Tibial nerve (tissue), 4 donors: ENCODE data around the gene TRIM8. TPM values are rescaled to one million over a fixed set of nuclear protein-coding genes. Genes with fewer than 3 reads are reported as not detected.

Experiments
- DNase-seq, 2 donors: peaks; one replicate each; pipeline ENCODE4 v3.0.0-alpha.2; 2019; ENCODE audit warnings: low spot score in 2 of 2
- H3K27ac ChIP-seq, 4 donors: fragments of 200-600 bp; sonication (generic) in 3 of 4; one replicate each; pipeline ENCODE4 v1.5.1; 2017 to 2019; ENCODE audit warnings: mild to moderate bottlenecking in 1 of 4
- H3K27me3 ChIP-seq, 2 donors: fragments of 200-600 bp; sonication (generic) in 1 of 2; one replicate each; pipeline versions ENCODE4 v1.5.1 to v1.6.0; 2017 to 2019
- H3K36me3 ChIP-seq, 3 donors: fragments of 200-600 bp; sonication (generic); one replicate each; pipeline ENCODE4 v1.5.1; 2018 to 2019
- H3K4me1 ChIP-seq, 4 donors: fragments of 200-600 bp; sonication (generic) in 3 of 4; one replicate each; pipeline ENCODE4 v1.5.1; 2017 to 2019
- H3K4me3 ChIP-seq, 4 donors: fragments of 200-600 bp; sonication (generic) in 3 of 4; one replicate each; pipeline ENCODE4 v1.5.1; 2017 to 2019; ENCODE audit warnings: mild to moderate bottlenecking in 1 of 4, moderate library complexity in 1 of 4
- H3K9me3 ChIP-seq, 4 donors: fragments of 200-600 bp; sonication (generic) in 3 of 4; one replicate each; pipeline ENCODE4 v1.5.1; 2017 to 2019
- EP300 ChIP-seq, 2 donors: sonication (generic); formaldehyde crosslinking; IDR thresholded peaks; one replicate each; pipeline ENCODE4 v1.6.1; 2017; ENCODE audit warnings: antibody characterized with exemption in 2 of 2, mild to moderate bottlenecking in 1 of 2
- POLR2A ChIP-seq, 2 donors: fragments of 450-650 bp; IDR thresholded peaks; one replicate each; pipeline ENCODE4 v1.6.1; 2017; ENCODE audit warnings: antibody characterized with exemption in 2 of 2, mild to moderate bottlenecking in 2 of 2, moderate library complexity in 2 of 2
- WGBS, 2 donors: methylation state at CpG; one replicate each; pipeline ENCODE4 v1.1.5; 2018; 5-methylcytosine and 5-hydroxymethylcytosine counted together
- total RNA-seq, 4 donors: library from RNA; depleted of rRNA; stranded (reverse); fragments of >200 nt; gene quantifications; one replicate each; pipeline ENCODE4 v1.1.0, GENCODE V29; 2016
- TF ChIP-seq, protein P1 (sequence below), 5 experiments: fragments of 200-600 bp in 3 of 5; fragments of 450-650 bp in 2 of 5; sonication (generic) in 3 of 5; IDR thresholded peaks; one replicate each; pipeline ENCODE4 v1.5.1; 2016 to 2019; ENCODE audit warnings: antibody characterized with exemption in 5 of 5, mild to moderate bottlenecking in 3 of 5, moderate library complexity in 2 of 5

TRIM8 gene
- total RNA-seq, 4 donors from 2014 or later: 156 to 206 (median 157) TPM

DNA sequence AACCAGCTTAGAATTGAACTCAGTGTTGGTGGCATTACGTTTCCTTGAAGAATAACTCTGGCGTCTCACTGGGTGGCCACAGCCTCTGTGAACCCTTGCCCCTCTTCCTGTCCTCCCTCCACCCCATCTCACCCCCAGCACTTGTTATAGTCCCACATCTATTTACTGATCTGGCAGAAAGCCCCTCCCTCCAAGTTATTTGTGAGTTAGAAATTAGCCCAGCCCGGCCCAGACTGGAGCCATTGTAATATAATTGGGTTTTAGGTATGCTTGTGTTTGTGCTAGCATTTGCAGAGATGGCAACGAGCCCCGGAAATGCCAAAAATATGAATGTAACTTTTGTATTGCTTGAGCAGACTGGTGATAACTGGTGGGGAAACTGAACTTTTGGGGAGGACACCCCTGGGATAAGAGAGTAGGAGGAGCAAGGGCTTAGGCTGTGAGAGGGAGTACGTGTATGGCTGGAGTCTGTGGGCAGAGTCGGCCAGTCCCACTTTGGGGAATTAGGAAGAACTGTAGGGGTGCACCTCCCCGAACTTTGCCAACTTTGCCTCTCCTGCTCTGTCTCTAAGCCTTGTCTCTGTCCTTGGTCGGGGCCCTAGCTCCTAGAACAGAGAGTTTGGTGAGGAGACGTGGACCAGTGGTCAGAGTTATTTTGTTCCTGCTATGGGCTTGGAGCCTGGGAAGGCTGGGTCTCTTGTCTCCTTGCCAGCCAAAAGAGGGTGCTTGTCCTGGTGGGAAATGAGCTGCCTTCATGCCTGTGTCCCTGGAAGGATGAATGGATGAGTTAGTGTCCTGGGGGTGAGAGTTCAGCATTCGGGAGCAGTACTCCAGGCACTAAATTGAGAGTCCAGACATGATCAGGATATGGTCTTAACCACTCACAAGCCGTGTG, 19.3 kb upstream of the TRIM8 start:
- no peak overlapping the region for H3K4me3 ChIP-seq
- peaks cover 0 to 6% (median 0%) of the 10 kb centered on the region in 3 donors for H3K36me3 ChIP-seq
- no peaks in the 10 kb centered on the region for H3K9me3 ChIP-seq
- no peak for TF ChIP-seq POLR2A (IDR thresholded peaks at IDR 0.05)
- no peak for TF ChIP-seq EP300 (IDR thresholded peaks at IDR 0.05)
- TF ChIP-seq, protein P1, sequence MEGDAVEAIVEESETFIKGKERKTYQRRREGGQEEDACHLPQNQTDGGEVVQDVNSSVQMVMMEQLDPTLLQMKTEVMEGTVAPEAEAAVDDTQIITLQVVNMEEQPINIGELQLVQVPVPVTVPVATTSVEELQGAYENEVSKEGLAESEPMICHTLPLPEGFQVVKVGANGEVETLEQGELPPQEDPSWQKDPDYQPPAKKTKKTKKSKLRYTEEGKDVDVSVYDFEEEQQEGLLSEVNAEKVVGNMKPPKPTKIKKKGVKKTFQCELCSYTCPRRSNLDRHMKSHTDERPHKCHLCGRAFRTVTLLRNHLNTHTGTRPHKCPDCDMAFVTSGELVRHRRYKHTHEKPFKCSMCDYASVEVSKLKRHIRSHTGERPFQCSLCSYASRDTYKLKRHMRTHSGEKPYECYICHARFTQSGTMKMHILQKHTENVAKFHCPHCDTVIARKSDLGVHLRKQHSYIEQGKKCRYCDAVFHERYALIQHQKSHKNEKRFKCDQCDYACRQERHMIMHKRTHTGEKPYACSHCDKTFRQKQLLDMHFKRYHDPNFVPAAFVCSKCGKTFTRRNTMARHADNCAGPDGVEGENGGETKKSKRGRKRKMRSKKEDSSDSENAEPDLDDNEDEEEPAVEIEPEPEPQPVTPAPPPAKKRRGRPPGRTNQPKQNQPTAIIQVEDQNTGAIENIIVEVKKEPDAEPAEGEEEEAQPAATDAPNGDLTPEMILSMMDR (IDR thresholded peaks at IDR 0.05): no peak
- peaks cover 3 to 93% (median 75%) of the 10 kb centered on the region in 4 donors for H3K4me1 ChIP-seq
- H3K27me3 ChIP-seq: no peaks in the 10 kb centered on the region
- peak overlapping the region; percentile 17 to 95 (median 84) for H3K27ac ChIP-seq
- 44 to 49% methylated on average over 12 of the region's 12 CpGs for WGBS, 2 donors
- no peak for DNase-seq

DNA sequence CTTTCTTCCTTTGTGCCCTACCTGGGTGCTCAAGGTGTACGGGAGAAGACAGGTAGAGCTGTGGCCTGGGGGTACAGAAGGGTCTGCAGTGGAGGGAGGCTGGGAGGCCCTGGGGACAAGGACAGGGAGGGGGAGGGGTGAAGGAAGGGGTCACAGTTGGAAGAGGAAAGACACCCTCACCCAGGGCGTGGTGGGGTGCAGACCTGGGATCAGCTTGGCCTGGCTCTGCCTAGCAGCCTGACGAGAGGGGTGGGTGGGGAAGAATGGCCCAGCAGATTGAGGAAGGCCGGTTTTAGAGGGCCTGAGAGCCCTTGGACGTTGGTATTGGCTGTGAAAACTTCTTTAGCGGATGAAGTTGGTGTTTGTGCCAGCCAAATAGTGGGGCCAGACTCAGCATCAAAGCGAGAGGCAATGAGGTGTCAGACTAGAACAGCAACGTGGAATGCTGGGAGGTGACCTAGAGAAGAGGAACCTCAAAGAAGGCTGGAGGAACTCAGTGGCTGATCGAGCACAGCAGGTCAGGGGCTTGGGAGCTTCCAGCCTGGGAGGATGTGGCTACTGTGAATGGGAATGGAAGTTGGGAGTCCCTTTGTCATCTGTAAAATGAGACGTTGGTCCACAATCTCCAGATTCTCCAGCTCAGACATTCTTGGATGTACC, 18.1 kb upstream of the TRIM8 start:
- TF ChIP-seq POLR2A (IDR thresholded peaks at IDR 0.05): no peak
- no peak for TF ChIP-seq EP300 (IDR thresholded peaks at IDR 0.05)
- TF ChIP-seq, protein P1 (IDR thresholded peaks at IDR 0.05): no peak
- Histone ChIP-seq H3K27ac (peak overlapping the region; percentile 2 to 95 (median 84)), H3K4me1 (peaks cover 3 to 93% (median 66%) of the 10 kb centered on the region in 4 donors), H3K36me3 (peaks cover 0 to 12% (median 0%) of the 10 kb centered on the region in 3 donors), H3K4me3 (no peak overlapping the region), H3K27me3 (no peaks in the 10 kb centered on the region), H3K9me3 (no peaks in the 10 kb centered on the region)
- WGBS, 2 donors: 60 to 63% methylated on average over 10 of the region's 10 CpGs
- DNase-seq: no peak

DNA sequence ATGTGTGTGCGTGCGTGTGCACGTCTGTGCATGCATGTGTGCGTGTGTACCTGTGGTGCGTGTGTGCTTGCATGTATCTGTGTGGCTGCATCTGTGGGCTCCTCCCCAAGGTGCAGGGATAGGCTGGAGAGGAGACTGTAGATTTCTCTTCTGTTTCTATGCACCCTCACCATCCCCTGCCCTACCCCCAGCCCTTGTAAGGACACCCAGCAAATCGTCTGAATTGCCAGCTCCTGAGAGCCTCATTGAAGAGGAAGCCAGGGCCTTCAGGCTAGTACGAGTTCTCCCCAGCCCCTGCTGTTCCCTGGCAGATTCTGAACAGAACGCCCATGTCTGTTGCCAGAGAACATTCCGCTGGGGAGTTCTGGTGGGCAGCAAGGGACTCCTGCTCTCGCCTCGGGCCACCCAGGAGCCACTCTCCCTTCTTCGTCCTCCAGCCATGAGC, 17.0 kb upstream of the TRIM8 start:
- peak overlapping the region in 1 of 4 donors; percentile 11 for H3K4me3 ChIP-seq
- TF ChIP-seq EP300 (IDR thresholded peaks at IDR 0.05) (no peak), POLR2A (IDR thresholded peaks at IDR 0.05) (no peak)
- TF ChIP-seq, protein P1 (IDR thresholded peaks at IDR 0.05): no peak
- peaks cover 3 to 92% (median 61%) of the 10 kb centered on the region in 4 donors for H3K4me1 ChIP-seq
- peaks cover 0 to 16% (median 0%) of the 10 kb centered on the region in 3 donors for H3K36me3 ChIP-seq
- peak overlapping the region; percentile 60 to 95 (median 84) for H3K27ac ChIP-seq
- H3K9me3 ChIP-seq: no peaks in the 10 kb centered on the region
- 41% methylated on average over 12 of the region's 12 CpGs for WGBS, 2 donors
- no peaks in the 10 kb centered on the region for H3K27me3 ChIP-seq
- no peak for DNase-seq

DNA sequence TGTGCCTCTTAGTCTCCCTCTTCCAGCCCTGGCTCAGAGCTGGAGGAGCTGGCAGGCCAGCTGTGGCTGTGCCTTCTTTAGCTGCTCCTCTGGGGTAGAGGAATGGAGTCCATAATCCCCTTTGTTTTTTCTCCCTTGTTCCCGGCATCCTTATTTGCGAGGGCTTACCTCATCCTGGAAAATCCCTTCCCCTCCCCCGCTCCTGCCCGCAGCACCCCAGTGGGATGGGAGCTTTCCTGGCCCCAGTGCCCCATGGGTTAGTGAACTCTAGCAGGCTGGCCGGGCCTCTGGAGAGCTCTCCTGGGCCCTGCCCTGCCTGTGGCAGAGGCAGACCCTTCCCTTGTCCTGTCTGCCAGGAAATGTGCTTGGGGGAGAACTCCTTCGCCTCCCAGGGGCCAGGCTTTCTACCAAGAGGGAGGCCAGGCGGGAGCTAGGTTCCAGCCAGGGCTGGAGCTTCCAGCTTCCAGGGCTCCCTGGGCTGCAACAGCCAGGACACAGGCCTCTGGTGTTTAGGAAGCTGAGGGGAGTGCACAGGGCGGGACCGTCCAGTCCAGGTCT, 16.5 kb upstream of the TRIM8 start:
- no peaks in the 10 kb centered on the region for H3K9me3 ChIP-seq
- H3K4me1 ChIP-seq: peaks cover 3 to 93% (median 63%) of the 10 kb centered on the region in 4 donors
- no peak for DNase-seq
- peak overlapping the region; percentile 60 to 95 (median 84) for H3K27ac ChIP-seq
- H3K36me3 ChIP-seq: peaks cover 0 to 16% (median 0%) of the 10 kb centered on the region in 3 donors
- TF ChIP-seq POLR2A (IDR thresholded peaks at IDR 0.05): no peak
- peak in 1 of 2 donors; percentile 57 for TF ChIP-seq EP300 (IDR thresholded peaks at IDR 0.05)
- H3K27me3 ChIP-seq: no peaks in the 10 kb centered on the region
- 33 to 41% methylated on average over 8 to 9 of the region's 9 CpGs for WGBS, 2 donors
- peak overlapping the region in 1 of 4 donors; percentile 11 for H3K4me3 ChIP-seq

DNA sequence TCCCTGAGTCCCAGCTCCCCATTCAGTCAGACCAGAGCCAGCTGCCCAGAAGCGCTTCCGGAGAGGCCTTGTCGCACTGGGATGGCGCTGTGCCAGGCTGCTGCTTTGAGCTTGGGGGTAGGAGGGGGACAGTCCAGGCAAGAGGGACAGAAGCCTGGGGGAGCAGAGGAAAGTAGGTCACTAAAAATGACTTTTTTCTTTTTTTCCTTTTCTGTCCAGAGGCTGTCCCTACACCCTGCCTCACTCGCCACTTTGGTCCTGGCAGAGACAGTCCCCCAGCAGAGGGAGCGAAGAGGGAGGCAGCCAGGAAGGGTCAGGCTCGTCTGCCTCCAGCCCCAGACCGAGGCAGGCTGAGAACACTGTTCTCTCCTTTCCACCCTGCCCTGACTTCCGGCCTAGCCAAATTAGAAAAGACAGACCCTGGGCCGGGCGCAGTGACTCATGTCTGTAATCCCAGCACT, 15.8 kb upstream of the TRIM8 start:
- Histone ChIP-seq H3K4me1 (peaks cover 6 to 99% (median 67%) of the 10 kb centered on the region in 4 donors), H3K27me3 (no peaks in the 10 kb centered on the region), H3K36me3 (peaks cover 0 to 16% (median 0%) of the 10 kb centered on the region in 3 donors), H3K9me3 (no peaks in the 10 kb centered on the region), H3K4me3 (no peak overlapping the region), H3K27ac (peak overlapping the region; percentile 60 to 95 (median 84))
- TF ChIP-seq POLR2A (IDR thresholded peaks at IDR 0.05) (no peak), EP300 (IDR thresholded peaks at IDR 0.05) (no peak)
- TF ChIP-seq, protein P1 (IDR thresholded peaks at IDR 0.05): peak in 2 of 5 experiments; percentile 11 to 15
- peak in 1 of 2 donors; percentile 47 for DNase-seq
- 32 to 34% methylated on average over 11 of the region's 11 CpGs for WGBS, 2 donors
